Activated T-helper 2 cell treated with anti-CD3 and anti-CD28 coated beads, Interferon-gamma antibody, Interleukin-2, Interleukin-4, amounts not matched to agents 10 μg/mL and 5 μg/mL and 100 μg/mL, durations not matched to agents 14 hours and 24 hours and 36 hours (primary cell): ENCODE results near the gene EFCC1. TPM values are rescaled to one million over a fixed set of nuclear protein-coding genes. Genes with fewer than 3 reads are reported as not detected.
A peak's percentile ranks its signal among the peaks of the same experiment; 100 is the strongest.

ENCODE experiments used
- DNase-seq: peaks from one replicate; pipeline ENCODE4 v3.0.0; 2021; ENCODE audit warnings: low spot score
- H3K27ac Mint-ChIP-seq: one replicate; pipeline ENCODE4 v1.8.0; 2021; ENCODE audit warnings: mixed read lengths
- H3K27me3 Mint-ChIP-seq: one replicate; pipeline ENCODE4 v1.8.0; 2021; ENCODE audit warnings: low read depth, mixed read lengths
- H3K36me3 Mint-ChIP-seq: one replicate; pipeline ENCODE4 v1.8.0; 2021; ENCODE audit warnings: low read depth, mixed read lengths
- H3K4me1 Mint-ChIP-seq: one replicate; pipeline ENCODE4 v1.8.0; 2021; ENCODE audit warnings: low read depth, mixed read lengths
- H3K4me3 Mint-ChIP-seq: one replicate; pipeline ENCODE4 v1.8.0; 2021; ENCODE audit warnings: low read depth, mild to moderate bottlenecking, moderate library complexity, mixed read lengths
- H3K9me3 Mint-ChIP-seq: one replicate; pipeline ENCODE4 v1.8.0; 2021; ENCODE audit warnings: mixed read lengths
- intact Hi-C: fragments of 100-400 bp; cut with micrococcal nuclease; formaldehyde crosslinking; loops from one replicate; pipeline ENCODE4 v1.15.1; 2023
- total RNA-seq: library from RNA; stranded (reverse); gene quantifications from 2 replicates; pipeline ENCODE4 v1.2.3, GENCODE V29; 2022

Gene EFCC1
- total RNA-seq, 1 donor from 2014 or later = 0.32 TPM

DNA sequence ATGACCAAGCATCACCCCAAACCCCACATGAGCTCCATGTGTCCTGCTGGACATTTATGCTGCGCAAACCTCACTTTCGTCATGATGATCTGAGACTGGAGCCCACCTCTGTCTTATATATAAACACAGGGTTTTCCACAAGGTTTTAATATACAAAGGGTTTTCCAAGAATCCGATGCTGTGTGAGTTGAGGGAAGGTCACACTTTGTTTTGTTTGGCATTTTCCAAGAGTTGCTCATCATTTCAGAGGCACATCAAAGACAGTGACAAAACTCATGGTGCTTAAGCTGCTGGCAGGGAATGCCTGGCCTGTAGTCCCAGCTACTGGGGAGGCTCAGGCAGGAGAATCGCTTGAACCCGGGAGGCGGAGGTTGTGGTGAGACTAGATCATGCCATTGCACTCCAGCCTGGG lies 20.0 kb downstream of the EFCC1 start:
- intact Hi-C loops = no loop called here
- Mint-ChIP-seq H3K36me3 (no peaks in the 10 kb centered on the region), H3K4me3 (no peak overlapping the region), H3K27me3 (no peaks in the 10 kb centered on the region), H3K27ac (no peak overlapping the region), H3K9me3 (no peaks in the 10 kb centered on the region), H3K4me1 (peaks cover 15% of the 10 kb centered on the region)
- no peak for DNase-seq

DNA sequence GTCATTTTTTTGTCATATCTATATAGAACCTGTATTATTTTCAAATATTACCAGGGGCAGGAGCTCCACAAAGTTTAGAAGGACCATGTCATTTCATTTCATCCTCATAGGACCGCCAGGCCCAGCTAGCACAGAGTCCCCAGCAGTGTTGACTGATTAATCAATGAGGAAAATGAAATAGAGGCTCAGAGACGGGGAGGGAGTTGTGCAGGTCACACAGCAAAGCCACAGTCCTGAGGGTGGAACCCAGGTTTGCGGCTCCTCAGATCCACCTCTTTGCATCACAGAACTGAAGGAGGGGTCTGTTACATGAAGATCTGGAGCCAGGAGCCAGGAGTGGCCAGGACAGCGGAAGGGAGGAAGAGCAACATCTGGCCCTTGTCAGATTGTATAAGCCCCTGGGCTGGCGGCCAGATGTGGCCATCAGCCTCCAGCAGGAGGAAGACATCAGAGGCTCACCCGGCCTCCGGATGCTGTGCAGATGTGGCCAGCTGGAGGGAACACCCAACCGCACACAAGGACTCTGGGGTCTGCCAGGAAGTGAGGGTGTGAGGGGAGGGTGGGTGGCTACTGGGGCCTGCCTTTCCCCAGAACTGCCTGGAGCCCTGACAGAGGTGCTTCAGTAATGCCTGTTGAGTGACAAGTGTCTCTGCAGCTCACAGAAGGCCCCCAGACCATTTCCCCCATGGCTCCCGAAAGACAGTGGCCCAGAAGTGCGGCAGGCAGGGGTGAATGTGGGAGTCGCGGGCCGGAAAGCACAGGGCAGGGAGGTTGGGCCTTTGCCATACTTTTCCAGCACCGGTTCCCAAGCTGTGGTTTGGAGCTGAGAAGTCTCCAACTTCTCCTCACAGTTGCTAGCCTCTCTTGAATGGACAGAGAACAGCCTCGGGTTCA lies 21.3 kb downstream of the EFCC1 start:
- H3K27ac Mint-ChIP-seq = no peak overlapping the region
- peaks cover 15% of the 10 kb centered on the region for H3K4me1 Mint-ChIP-seq
- no peak overlapping the region for H3K4me3 Mint-ChIP-seq
- DNase-seq = no peak
- intact Hi-C loops = no loop called here
- H3K9me3 Mint-ChIP-seq = no peaks in the 10 kb centered on the region
- no peaks in the 10 kb centered on the region for H3K27me3 Mint-ChIP-seq
- no peaks in the 10 kb centered on the region for H3K36me3 Mint-ChIP-seq

DNA sequence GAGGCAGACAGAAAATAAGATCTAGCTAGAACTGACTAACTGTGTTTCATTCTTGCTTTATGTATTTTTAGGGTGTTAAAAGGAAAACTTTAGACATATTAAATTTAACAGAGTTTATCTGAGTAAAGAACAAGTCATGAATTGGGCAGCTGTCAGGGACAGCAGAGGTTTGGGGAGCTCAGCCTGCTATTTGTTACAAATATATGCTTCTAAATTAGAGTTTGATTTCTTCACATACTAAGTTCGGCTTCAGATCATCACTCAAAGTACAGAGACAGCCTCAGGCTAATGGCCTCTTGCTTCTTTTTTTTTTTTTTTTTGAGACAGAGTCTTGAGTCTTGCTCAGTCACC lies 21.9 kb downstream of the EFCC1 start:
- no peaks in the 10 kb centered on the region for H3K36me3 Mint-ChIP-seq
- intact Hi-C loops = no loop called here
- H3K27ac Mint-ChIP-seq = no peak overlapping the region
- H3K27me3 Mint-ChIP-seq = no peaks in the 10 kb centered on the region
- H3K9me3 Mint-ChIP-seq = no peaks in the 10 kb centered on the region
- H3K4me3 Mint-ChIP-seq = no peak overlapping the region
- peaks cover 13% of the 10 kb centered on the region for H3K4me1 Mint-ChIP-seq
- no peak for DNase-seq

DNA sequence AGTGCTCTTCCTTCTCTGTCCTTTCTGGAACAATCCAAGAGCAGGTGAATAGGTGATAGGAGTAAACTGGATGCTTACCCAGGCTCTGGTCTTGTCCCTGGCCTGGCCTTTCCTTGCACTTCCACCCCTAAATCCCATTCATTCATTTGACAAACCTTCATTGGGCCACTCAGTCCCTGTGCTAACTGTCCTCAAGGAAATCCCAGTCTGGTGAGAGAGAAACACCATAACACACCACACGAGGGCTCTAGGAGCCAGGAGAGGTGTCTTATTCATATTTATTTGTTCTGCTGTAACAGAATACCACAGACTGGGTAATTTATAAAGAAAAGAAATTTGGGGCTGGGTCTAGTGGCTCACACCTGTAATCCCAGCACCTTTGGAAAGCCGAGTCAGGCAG lies 22.8 kb downstream of the EFCC1 start:
- Mint-ChIP-seq H3K4me1 (peaks cover 13% of the 10 kb centered on the region), H3K27me3 (no peaks in the 10 kb centered on the region), H3K4me3 (no peak overlapping the region), H3K27ac (no peak overlapping the region), H3K9me3 (no peaks in the 10 kb centered on the region), H3K36me3 (no peaks in the 10 kb centered on the region)
- intact Hi-C loops = no loop called here
- no peak for DNase-seq

DNA sequence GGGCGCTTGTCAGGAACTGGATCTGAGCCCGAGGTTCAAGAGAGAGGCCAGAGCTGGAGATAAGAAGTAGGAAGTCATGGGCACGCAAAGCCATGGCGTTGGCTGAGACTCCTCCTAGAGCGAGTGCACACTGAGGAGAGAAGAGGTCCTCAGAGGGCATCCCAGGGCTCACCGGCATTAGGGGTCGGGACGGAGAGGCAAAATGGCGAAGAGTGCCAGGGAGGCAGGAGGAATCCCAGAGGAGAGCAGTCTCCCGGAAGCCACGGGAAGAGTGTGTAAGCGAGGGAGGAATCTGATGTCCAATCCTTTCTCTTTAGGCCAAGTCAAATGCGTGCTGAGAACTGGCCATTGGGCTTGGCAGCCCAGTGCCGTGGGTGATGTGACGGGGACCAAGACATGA lies 24.0 kb downstream of the EFCC1 start:
- Mint-ChIP-seq H3K9me3 (no peaks in the 10 kb centered on the region), H3K27me3 (no peaks in the 10 kb centered on the region), H3K36me3 (no peaks in the 10 kb centered on the region), H3K27ac (no peak overlapping the region), H3K4me1 (peaks cover 13% of the 10 kb centered on the region), H3K4me3 (no peak overlapping the region)
- DNase-seq = no peak
- intact Hi-C loops = loop anchor here (5.0 kb wide), 1 partner anchor 97 kb away; the partner anchor contains the start of gene RAB43

DNA sequence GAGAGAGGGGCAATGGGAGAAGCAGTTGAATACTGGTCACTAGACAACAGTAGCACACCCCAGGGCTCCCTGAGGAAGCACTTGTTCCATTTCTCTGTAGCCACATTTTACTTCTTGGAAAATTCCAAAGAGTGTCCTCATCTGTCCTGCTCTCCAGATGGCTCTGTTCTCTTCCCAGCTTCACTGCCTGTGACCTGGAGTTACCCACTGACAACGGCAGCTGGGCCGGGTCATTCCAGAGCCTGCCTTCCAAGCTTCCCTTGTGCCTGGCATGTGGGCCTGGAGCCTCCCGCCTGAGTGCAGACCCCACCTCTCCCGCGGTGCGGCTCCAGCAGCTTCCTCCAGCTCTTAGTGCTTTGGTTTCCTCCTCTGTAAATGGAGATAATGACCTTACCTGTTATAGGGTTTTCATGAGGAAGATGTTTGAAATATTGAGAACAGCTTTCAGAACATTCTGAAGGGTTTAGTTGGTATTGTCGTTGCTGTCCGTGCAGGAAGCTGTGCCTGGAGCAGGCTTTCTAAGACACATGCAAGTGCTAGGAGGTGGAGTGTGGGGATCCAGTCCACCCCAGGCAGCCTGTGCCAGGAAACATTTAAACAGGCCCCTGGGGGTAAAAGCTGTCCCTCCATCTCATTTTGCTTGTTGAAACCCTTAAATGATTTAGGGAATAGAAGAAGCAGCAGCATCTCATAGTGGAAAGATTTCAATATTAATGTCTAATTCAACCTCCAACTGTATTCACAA lies 24.8 kb downstream of the EFCC1 start:
- Mint-ChIP-seq H3K27ac (no peak overlapping the region), H3K9me3 (no peaks in the 10 kb centered on the region), H3K4me3 (no peak overlapping the region), H3K36me3 (no peaks in the 10 kb centered on the region), H3K27me3 (no peaks in the 10 kb centered on the region), H3K4me1 (peaks cover 13% of the 10 kb centered on the region)
- intact Hi-C loops = loop anchor here (5.0 kb wide), 1 partner anchor 96 kb away; the partner anchor contains the start of gene RAB43
- no peak for DNase-seq

DNA sequence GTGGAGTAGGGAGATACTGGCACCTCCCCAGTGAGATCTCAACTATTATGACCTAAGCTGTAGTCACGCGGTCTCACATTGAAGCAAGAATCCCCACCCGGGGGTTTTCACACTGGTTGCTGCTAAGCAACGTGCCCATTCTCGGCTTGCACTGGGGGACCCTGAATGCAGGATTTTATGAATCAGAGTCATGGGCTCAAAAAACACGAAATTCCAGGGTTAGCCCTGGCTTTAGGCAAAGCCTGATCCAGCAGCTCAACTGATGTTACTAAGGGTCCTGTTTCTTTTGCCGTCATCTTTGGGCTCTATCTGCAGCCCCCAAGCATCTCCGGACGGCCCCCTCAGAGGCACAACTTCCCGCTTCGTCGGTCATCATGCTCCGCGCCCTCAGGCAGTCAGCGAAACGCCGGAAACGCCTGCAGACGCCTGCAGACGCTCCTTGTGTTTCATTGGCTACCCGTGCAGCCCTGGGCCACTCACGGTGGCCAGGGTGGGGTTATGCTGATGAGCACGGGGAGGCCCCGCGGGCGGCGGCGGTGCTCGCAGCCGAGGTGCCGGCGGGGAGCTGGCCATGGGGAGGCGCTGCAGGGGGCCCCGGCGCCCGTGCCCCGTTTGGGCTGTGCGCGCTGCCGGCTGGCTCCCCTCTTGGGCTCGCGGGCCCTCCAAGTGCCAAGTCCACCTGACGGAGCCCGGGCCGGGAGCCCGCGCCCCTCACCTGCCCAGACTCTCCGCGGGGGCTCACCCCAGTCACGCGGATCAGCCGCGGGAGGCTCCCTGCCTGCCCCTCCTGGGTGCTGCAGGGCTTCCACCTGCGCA lies 25.8 kb downstream of the EFCC1 start:
- intact Hi-C loops = loop anchor here (1.0 to 5.0 kb wide), 3 partner anchors 11 to 95 kb away; partner anchors contain the start of gene RAB43
- Mint-ChIP-seq H3K36me3 (no peaks in the 10 kb centered on the region), H3K9me3 (no peaks in the 10 kb centered on the region), H3K4me1 (peaks cover 13% of the 10 kb centered on the region), H3K4me3 (peak overlapping the region; percentile 72), H3K27me3 (no peaks in the 10 kb centered on the region), H3K27ac (peak overlapping the region; percentile 76)
- DNase-seq = peak; percentile 92

DNA sequence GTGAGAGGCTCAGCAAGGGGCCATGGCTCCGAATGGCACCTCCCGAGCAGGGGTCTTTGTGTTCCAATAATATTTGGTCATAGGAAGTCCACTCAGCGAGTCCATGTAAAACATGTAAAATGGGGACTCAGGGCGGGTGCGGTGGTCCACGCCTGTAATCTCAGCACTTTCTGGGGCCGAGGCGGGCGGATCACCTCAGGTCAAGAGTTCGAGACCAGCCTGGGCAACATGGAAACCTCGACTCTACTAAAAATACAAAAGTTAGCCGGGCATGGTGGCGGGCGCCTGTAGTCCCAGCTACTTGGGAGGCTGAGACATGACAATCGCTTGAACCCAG lies 26.4 kb downstream of the EFCC1 start:
- no peak overlapping the region for H3K27ac Mint-ChIP-seq
- H3K27me3 Mint-ChIP-seq = no peaks in the 10 kb centered on the region
- DNase-seq = no peak
- H3K4me3 Mint-ChIP-seq = peak overlapping the region; percentile 8
- intact Hi-C loops = loop anchor here (1.0 to 5.0 kb wide), 3 partner anchors 11 to 95 kb away; partner anchors contain the start of gene RAB43
- H3K4me1 Mint-ChIP-seq = peaks cover 13% of the 10 kb centered on the region
- no peaks in the 10 kb centered on the region for H3K9me3 Mint-ChIP-seq
- no peaks in the 10 kb centered on the region for H3K36me3 Mint-ChIP-seq

DNA sequence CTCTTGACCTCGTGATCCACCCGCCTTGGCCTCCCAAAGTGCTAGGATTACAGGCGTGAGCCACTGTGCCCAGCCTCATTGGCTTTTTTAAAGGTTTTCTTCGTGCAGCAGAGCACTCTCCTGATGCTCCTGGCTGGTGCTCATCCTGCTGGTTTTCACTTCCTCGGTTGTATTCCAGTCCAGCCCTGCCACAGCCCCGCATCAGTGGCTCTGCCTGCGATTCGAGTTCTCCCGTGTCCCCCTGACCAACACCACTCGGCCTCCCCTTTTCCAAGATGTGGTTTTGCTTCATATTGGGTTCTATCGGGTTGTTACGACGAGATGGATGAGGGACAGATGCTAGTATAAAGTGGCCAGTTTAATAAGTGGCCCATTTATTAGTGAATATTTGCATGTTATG lies 27.8 kb downstream of the EFCC1 start:
- H3K36me3 Mint-ChIP-seq = no peaks in the 10 kb centered on the region
- no peaks in the 10 kb centered on the region for H3K9me3 Mint-ChIP-seq
- H3K27me3 Mint-ChIP-seq = no peaks in the 10 kb centered on the region
- no peak for DNase-seq
- no peak overlapping the region for H3K4me3 Mint-ChIP-seq
- H3K27ac Mint-ChIP-seq = no peak overlapping the region
- intact Hi-C loops = loop anchor here (5.0 kb wide), 1 partner anchor 93 kb away; the partner anchor contains the start of gene RAB43
- peaks cover 13% of the 10 kb centered on the region for H3K4me1 Mint-ChIP-seq

DNA sequence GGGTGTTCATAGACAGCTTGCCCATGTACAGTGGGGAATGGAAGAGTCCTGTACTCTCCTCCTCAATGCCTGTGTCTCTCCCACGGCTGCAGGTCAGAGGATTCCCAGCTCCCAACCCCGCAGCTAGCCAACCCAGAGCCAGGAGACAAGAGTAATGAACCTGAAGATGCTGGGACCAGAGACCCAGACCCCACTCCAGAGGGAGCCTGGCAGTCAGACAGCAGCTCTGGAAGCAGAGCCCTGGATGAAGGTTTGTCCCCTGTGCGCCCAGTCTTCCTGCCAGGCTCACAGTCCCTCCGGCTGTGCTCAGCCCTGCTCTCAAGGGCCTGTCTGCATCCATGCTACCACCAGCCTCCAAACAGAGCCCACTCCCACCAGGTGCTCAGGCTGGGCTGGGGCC lies 29.5 kb downstream of the EFCC1 start:
- Mint-ChIP-seq H3K27ac (no peak overlapping the region), H3K4me1 (peaks cover 11% of the 10 kb centered on the region), H3K9me3 (no peaks in the 10 kb centered on the region), H3K36me3 (no peaks in the 10 kb centered on the region), H3K4me3 (no peak overlapping the region), H3K27me3 (no peaks in the 10 kb centered on the region)
- intact Hi-C loops = no loop called here
- no peak for DNase-seq

DNA sequence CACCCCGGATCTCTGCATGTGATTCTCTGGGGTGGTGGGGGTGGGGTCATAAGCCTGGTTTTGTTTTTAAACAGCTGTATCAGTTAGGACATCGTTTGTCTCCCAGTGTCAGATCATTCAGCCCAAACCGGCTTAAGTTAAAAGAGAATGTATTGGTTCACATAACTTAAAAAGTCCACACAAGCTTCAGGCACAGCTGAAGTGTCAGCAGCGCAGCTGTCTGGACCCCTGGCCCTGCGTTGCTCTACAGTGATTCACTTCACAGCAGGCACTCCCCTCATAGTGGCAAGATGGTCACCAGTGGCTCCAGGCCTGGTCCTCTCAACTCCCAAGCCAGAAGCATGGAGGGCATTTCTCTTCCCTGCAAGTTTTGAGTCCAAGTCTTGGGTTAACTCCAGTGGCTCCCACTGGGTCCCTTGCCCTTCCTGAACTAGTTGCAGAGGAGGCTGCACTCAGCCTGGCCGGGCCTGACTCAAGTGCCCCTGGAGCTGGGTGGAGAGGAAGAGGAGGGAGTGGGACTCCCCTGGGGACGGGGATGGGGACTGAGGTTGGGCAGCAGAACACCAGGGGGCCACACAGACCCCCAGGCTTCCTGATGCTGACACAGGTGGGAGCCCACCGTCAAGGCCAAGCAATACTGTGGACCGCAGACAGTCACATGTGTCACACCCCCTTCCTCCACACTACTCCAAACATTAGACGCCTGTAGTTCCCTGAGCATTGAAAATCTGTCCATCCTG lies 30.5 kb downstream of the EFCC1 start:
- H3K4me1 Mint-ChIP-seq = peaks cover 3% of the 10 kb centered on the region

DNA sequence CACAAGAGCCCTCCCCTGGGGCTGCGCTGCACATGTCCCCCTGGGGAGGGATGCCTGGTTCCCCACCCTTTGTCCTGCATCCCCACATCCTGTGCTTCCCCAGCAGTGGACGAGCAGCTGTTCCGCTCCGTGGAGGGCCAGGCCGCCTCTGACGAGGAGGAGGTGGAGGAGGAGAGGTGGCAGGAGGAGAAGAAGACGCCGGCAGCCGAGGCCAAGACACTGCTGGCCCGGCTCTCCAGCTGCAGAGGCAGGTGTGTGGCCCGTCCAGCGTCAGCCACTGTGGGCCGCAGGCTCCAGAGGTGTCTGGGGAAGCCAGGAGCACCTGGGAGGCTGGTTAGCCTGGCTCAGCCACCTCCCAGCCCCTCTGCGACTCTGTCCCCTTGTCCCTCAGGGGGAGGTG lies 31.6 kb downstream of the EFCC1 start:
- Mint-ChIP-seq H3K27ac (no peak overlapping the region), H3K9me3 (no peaks in the 10 kb centered on the region), H3K4me1 (no peaks in the 10 kb centered on the region), H3K4me3 (no peak overlapping the region), H3K36me3 (no peaks in the 10 kb centered on the region), H3K27me3 (peaks cover 2% of the 10 kb centered on the region)
- DNase-seq = no peak
- intact Hi-C loops = no loop called here

More for the DNA sequence above, 30.5 kb downstream of the EFCC1 start:
- no peaks in the 10 kb centered on the region for H3K36me3 Mint-ChIP-seq
- H3K4me3 Mint-ChIP-seq = no peak overlapping the region
- H3K27ac Mint-ChIP-seq = no peak overlapping the region
- no peaks in the 10 kb centered on the region for H3K9me3 Mint-ChIP-seq
- H3K27me3 Mint-ChIP-seq = no peaks in the 10 kb centered on the region
- no peak for DNase-seq
- intact Hi-C loops = no loop called here
